Cardiac muscle cell (in vitro differentiated cells and primary cell): Measurements from ENCODE around the gene RSRC1. TPM values are rescaled to one million over a fixed set of nuclear protein-coding genes. Genes with fewer than 3 reads are reported as not detected.

ENCODE experiments used
- DNase-seq, 2 donors: peaks; one replicate each; pipeline versions ENCODE4 v3.0.0 to v3.0.0-alpha.2; 2010 to 2017; ENCODE audit warnings: low read depth in 1 of 2, low spot score in 1 of 2
- H3K27ac ChIP-seq: fragments of 200-600 bp; sonication (generic); 2 replicates; pipeline ENCODE4 v1.5.1; 2016
- H3K27me3 ChIP-seq: fragments of 200-600 bp; sonication (generic); 2 replicates; pipeline ENCODE4 v1.6.0; 2016; ENCODE audit warnings: control low read depth
- H3K36me3 ChIP-seq: fragments of 200-600 bp; sonication (generic); 2 replicates; pipeline ENCODE4 v1.5.1; 2016; ENCODE audit warnings: control low read depth
- H3K4me1 ChIP-seq: fragments of 200-600 bp; sonication (generic); 2 replicates; pipeline ENCODE4 v1.8.1; 2017; ENCODE audit warnings: low read depth, mild to moderate bottlenecking, mixed run types
- H3K4me3 ChIP-seq: fragments of 200-600 bp; sonication (generic); 2 replicates; pipeline ENCODE4 v1.5.1; 2016; ENCODE audit warnings: mild to moderate bottlenecking
- H3K9me3 ChIP-seq: fragments of 200-600 bp; sonication (generic); 2 replicates; pipeline ENCODE4 v1.5.1; 2017; ENCODE audit warnings: low read depth, mild to moderate bottlenecking, control low read depth
- polyA plus RNA-seq: library from polyadenylated mRNA; unstranded; fragments of >200 nt; fragmentation: Nextera tagmentation; extraction: Ambion mirVana; gene quantifications from 2 replicates; pipeline ENCODE4 v1.2.1, GENCODE V29; 2016
- total RNA-seq: library from RNA; depleted of rRNA; stranded (reverse); fragments of >200 nt; gene quantifications from 2 replicates; pipeline ENCODE4 v1.2.3, GENCODE V29; 2016
- TF ChIP-seq, protein P1 (sequence below): IDR thresholded peaks from 2 replicates; pipeline ENCODE4 v1.5.1; 2012; ENCODE audit warnings: low read depth, mild to moderate bottlenecking, low read length

RSRC1 gene
- total and polyA plus RNA-seq, 2 experiments from 2014 or later: 23.6 to 55.9 TPM

DNA sequence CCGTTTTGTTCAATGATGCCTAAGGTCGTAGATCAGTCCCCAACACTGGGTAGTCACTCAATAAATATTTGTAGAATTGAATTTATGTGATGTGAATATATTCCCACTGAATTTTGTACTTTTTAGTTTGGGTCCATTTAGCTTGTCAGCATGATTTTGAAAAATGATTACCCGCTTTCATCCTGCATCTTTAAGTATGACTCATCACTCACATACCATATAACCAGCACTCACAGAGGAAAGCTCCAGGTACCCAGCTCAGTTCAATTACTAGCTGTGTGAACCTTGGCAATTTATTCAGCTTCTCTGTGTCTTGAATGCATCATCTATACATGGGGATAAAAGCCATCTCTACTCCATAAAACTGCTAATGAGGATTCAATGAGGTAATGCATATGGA, 458.9 kb downstream of the RSRC1 start:
- Histone ChIP-seq H3K27me3 (no peaks in the 10 kb centered on the region), H3K4me3 (no peak overlapping the region), H3K9me3 (no peaks in the 10 kb centered on the region), H3K36me3 (no peaks in the 10 kb centered on the region), H3K27ac (peak overlapping the region; percentile 90), H3K4me1 (peaks cover 46% of the 10 kb centered on the region)
- TF ChIP-seq, protein P1, sequence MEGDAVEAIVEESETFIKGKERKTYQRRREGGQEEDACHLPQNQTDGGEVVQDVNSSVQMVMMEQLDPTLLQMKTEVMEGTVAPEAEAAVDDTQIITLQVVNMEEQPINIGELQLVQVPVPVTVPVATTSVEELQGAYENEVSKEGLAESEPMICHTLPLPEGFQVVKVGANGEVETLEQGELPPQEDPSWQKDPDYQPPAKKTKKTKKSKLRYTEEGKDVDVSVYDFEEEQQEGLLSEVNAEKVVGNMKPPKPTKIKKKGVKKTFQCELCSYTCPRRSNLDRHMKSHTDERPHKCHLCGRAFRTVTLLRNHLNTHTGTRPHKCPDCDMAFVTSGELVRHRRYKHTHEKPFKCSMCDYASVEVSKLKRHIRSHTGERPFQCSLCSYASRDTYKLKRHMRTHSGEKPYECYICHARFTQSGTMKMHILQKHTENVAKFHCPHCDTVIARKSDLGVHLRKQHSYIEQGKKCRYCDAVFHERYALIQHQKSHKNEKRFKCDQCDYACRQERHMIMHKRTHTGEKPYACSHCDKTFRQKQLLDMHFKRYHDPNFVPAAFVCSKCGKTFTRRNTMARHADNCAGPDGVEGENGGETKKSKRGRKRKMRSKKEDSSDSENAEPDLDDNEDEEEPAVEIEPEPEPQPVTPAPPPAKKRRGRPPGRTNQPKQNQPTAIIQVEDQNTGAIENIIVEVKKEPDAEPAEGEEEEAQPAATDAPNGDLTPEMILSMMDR: no peak
- DNase-seq: no peak

GRCh38 chr3:158569794-158570193, 459.9 kb downstream of the RSRC1 start:
- H3K36me3 ChIP-seq: no peaks in the 10 kb centered on the region
- no peaks in the 10 kb centered on the region for H3K9me3 ChIP-seq
- no peaks in the 10 kb centered on the region for H3K27me3 ChIP-seq
- peak in 1 of 2 donors; percentile 13 for DNase-seq
- H3K4me1 ChIP-seq: peaks cover 45% of the 10 kb centered on the region
- TF ChIP-seq, protein P1: no peak
- H3K4me3 ChIP-seq: no peak overlapping the region
- peak overlapping the region; percentile 90 for H3K27ac ChIP-seq

DNA sequence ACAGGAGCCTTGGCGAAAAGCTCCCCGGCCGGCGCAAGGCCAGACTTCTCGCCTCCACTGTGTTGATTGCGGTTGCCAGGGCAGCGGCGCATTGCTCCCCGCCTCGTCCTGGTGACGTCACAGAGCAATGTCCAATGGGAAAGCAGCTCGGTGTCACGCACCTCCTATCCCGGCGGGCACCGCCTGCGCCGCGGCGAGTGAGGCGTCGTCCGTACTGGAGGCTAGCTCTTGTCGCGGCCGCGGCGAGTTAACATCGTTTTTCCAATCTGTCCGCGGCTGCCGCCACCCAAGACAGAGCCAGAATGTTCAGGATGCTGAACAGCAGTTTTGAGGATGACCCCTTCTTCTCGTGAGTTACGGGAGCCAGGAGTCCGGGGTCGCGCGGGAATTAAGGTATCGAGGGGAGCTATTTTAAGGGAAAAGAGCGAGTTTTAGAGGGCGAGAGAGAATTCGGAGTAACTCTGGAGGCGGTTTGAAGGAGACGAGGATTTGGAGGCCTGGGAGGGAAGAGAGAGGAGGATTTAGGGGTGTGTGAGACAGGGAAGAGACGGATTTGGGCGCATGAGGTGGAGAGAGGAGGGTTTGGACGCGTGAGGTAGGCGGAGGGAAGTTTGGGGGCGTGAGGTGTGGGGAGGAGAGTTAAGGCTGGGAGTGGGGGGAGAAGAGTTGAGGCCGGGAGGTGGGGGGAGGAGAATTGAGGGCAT, 461.3 kb downstream of the RSRC1 start, which contains the start of gene MLF1:
MLF1 (plus strand) TSS at position 196 of the 704 bp plus-strand sequence; CDS start at position 303, 107 bp downstream.
- H3K27me3 ChIP-seq: no peaks in the 10 kb centered on the region
- peaks cover 54% of the 10 kb centered on the region for H3K4me1 ChIP-seq
- TF ChIP-seq, protein P1: no peak
- H3K36me3 ChIP-seq: no peaks in the 10 kb centered on the region
- H3K27ac ChIP-seq: peak within 1 kb of the TSS; percentile 90
- H3K9me3 ChIP-seq: no peaks in the 10 kb centered on the region
- peak; percentile 98 for DNase-seq
- H3K4me3 ChIP-seq: peak within 1 kb of the TSS; percentile 89

DNA sequence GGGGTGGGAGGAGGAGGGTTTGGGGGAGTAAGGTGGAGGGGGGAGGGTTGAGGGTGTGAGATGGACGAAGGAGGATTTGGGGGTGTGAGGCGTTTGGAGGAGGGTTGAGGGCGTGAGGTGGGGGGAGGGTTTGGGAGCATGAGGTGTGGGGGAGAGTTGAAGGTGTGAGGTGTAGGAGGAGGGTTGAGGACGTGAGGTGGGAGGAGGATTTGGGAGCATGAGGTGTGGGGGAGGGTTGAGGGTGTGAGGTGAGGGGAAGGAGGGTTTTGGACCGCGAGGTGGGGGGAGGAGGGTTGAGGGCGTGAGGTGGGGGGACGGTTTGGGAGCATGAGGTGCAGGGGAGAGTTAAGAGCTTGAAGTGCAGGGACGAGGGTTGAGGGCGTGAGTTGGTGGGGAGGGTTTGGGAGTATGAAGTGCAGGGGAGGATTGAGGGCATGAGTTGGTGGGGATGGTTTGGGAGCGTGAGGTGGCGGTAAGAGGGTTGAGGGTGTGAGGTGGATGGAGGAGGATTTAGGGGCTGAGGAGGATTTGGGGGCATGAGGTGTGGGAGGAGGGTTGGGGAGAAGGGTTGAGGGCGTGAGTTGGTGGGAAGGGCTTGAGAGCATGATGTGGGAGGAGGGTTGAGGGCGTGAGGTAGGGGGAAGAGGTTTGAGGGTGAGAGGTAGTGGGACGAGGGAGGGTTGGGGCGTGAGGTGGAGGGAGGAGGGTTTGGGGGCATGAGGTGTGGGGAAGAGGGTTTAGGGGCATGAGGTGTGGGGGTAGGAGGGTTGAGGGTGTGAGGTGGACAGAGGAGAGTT, 462.3 kb downstream of the RSRC1 start:
- no peak for DNase-seq
- H3K4me1 ChIP-seq: peaks cover 49% of the 10 kb centered on the region
- H3K36me3 ChIP-seq: no peaks in the 10 kb centered on the region
- H3K9me3 ChIP-seq: no peaks in the 10 kb centered on the region
- TF ChIP-seq, protein P1: no peak
- H3K27me3 ChIP-seq: no peaks in the 10 kb centered on the region
- peak overlapping the region; percentile 89 for H3K4me3 ChIP-seq
- H3K27ac ChIP-seq: no peak overlapping the region

DNA sequence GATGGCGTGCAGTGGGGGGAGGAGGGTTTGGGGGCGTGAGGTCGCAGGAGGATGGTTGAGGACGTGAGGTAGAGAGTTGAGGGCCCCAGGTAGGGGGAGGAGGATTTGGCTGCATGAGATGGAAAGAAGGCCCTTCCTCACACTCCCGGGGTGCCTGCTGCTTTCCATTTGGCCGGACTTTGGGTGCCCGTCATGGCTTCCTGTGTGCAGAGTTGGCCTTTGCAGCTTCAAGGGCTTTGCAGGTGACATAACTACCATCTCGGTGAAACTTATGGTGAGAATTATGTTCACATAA, 462.8 kb downstream of the RSRC1 start:
- no peaks in the 10 kb centered on the region for H3K9me3 ChIP-seq
- TF ChIP-seq, protein P1: no peak
- no peaks in the 10 kb centered on the region for H3K27me3 ChIP-seq
- peaks cover 43% of the 10 kb centered on the region for H3K4me1 ChIP-seq
- H3K36me3 ChIP-seq: no peaks in the 10 kb centered on the region
- H3K27ac ChIP-seq: peak overlapping the region; percentile 27
- no peak overlapping the region for H3K4me3 ChIP-seq
- DNase-seq: no peak
